Fibroblast of skin of left quadriceps (primary cell): ENCODE measurements around the gene GSDMA.
"Not testable (repeated sequence)": the region's sequence is repeated elsewhere in the genome, so short reads cannot be mapped to it uniquely, and the experiment has no call there.

Experiments
- DNase-seq, 2 experiments: peaks; one replicate each; pipeline ENCODE4 v3.0.0-alpha.2; 2013; ENCODE audit warnings: low read depth in 2 of 2

The GSDMA gene

GRCh38 chr17:39996162-39996561, 33.4 kb downstream of the GSDMA start:
- no peak for DNase-seq

GRCh38 chr17:39996800-39997199, 34.0 kb downstream of the GSDMA start:
- DNase-seq = no peak

DNA sequence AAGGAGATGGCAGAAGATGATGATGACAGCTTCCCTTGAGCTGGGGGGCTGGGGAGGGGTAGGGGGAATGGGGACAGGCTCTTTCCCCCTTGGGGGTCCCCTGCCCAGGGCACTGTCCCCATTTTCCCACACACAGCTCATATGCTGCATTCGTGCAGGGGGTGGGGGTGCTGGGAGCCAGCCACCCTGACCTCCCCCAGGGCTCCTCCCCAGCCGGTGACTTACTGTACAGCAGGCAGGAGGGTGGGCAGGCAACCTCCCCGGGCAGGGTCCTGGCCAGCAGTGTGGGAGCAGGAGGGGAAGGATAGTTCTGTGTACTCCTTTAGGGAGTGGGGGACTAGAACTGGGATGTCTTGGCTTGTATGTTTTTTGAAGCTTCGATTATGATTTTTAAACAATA, 34.7 kb downstream of the GSDMA start:
- no peak for DNase-seq

GRCh38 chr17:39999067-39999466, 36.3 kb downstream of the GSDMA start:
- no peak for DNase-seq

GRCh38 chr17:40000161-40000560, 37.4 kb downstream of the GSDMA start:
- no peak for DNase-seq

DNA sequence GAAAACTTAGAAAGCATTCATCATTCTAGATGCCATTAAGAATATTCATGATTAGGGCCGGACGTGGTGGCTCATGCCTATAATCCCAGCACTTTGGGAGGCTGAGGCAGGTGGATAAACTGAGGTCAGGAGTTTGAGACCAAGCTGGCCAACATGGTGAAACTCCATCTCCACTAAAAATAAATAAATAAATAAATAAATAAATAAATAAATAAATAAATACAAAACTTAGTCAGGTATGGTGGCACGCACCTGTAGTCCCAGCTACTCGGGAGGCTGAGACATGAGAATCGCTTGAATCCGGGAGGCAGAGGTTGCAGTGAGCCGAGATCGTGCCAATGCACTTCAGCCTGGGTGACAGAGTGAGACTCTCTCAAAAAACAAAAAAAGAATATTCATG, 38.5 kb downstream of the GSDMA start:
- not testable (repeated sequence) for DNase-seq

DNA sequence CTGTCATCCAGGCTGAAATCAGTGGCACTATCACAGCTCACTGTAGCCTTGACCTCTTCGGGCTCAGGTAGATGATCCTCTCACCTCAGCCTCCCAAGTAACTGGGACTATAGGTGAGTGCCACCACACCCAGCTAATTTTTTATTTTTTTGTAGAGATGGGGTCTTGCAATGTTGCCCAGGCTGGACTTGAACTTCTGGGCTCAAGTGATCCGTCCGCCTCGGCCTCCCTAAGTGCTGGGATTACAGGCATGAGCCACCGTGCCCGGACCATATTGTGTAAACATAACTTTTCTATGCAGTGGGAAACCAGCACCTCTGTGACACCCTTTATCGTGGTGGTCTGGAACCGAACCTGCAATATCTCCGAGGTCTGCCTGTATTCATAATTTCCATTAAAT, 41.3 kb downstream of the GSDMA start:
- DNase-seq = no peak

DNA sequence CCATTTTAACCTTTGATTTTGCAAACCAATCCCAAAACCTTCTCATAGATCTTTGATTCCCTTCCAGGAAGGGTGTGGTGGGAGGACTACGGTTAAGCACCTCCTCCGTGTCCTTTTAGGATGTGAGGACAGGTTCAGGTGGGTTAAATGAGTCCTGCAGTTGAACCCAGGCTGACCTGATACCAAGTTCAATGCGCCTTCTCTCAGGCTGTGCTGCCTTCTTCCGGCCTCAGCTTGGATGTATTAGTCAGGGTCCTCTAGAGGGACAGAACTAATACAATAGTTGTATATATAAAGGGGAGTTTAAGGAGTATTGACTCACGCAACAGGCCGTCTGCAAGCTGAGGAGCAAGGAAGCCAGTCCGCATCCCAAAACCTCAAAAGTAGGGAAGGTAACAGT, 41.9 kb downstream of the GSDMA start:
- DNase-seq = no peak

GRCh38 chr17:40005520-40005919, 42.7 kb downstream of the GSDMA start:
- no peak for DNase-seq

DNA sequence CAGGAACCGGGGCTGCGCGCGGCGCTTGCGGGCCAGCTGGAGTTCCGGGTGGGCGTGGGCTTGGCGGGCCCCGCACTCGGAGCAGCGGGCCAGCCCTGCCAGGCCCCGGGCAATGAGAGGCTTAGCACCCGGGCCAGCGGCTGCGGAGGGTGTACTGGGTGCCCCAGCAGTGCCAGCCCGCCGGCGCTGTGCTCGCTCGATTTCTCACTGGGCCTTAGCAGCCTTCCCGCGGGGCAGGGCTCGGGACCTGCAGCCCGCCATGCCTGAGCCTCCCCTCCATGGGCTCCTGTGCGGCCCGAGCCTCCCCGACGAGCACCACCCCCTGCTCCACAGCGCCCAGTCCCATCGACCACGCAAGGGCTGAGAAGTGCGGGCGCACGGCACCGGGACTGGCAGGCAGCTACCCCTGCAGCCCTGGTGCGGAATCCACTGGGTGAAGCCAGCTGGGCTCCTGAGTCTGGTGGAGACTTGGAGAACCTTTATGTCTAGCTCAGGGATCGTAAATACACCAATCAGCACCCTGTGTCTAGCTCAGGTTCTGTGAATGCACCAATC, 48.2 kb downstream of the GSDMA start:
- DNase-seq = not testable (repeated sequence)

- not testable (repeated sequence) for DNase-seq
These were observed 49.3 kb downstream of the GSDMA start for GRCh38 chr17:40012017-40012647.

DNA sequence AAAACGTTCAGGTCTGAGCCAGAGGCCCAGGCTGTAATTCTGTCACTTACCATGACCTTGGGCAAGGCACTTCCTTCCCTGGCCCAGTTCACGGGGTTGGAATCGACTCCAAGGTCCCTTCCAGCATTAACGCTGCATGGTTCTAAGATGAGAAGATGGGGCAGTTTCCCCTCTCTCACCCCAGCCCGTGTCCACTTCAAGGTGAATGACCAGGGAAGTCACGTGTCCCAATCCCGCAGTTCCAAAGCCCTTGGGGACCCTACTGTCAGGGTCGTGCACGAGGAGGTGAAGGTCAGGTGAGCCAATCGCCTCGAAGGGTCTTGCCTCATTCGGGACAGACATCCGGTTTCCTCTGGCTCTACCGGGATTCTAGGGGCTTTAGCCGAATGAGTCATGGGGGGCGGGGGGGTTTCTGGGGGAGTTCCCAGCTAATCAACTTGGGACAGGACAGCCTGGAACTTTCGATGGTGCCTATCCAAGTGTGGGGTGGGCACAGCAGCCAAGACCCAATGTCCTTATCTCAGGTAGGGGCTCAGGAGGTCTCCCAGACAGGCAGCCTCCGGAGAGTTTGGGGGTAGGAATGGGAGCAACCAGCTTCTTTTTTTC, 51.7 kb downstream of the GSDMA start:
- DNase-seq = no peak

GRCh38 chr17:40015005-40015997, 52.5 kb downstream of the GSDMA start, which contains the start of gene CSF3:
CSF3 (plus strand) TSS chr17:40015440; CDS start chr17:40015475, 35 bp downstream.
- no peak for DNase-seq

DNA sequence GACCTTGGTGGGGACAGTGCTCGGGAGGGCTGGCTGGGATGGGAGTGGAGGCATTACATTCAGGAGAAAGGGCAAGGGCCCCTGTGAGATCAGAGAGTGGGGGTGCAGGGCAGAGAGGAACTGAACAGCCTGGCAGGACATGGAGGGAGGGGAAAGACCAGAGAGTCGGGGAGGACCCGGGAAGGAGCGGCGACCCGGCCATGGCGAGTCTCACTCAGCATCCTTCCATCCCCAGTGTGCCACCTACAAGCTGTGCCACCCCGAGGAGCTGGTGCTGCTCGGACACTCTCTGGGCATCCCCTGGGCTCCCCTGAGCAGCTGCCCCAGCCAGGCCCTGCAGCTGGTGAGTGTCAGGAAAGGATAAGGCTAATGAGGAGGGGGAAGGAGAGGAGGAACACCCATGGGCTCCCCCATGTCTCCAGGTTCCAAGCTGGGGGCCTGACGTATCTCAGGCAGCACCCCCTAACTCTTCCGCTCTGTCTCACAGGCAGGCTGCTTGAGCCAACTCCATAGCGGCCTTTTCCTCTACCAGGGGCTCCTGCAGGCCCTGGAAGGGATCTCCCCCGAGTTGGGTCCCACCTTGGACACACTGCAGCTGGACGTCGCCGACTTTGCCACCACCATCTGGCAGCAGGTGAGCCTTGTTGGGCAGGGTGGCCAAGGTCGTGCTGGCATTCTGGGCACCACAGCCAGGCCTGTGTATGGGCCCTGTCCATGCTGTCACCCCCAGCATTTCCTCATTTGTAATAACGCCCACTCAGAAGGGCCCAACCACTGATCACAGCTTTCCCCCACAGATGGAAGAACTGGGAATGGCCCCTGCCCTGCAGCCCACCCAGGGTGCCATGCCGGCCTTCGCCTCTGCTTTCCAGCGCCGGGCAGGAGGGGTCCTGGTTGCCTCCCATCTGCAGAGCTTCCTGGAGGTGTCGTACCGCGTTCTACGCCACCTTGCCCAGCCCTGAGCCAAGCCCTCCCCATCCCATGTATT, 53.5 kb downstream of the GSDMA start:
- DNase-seq = no peak

DNA sequence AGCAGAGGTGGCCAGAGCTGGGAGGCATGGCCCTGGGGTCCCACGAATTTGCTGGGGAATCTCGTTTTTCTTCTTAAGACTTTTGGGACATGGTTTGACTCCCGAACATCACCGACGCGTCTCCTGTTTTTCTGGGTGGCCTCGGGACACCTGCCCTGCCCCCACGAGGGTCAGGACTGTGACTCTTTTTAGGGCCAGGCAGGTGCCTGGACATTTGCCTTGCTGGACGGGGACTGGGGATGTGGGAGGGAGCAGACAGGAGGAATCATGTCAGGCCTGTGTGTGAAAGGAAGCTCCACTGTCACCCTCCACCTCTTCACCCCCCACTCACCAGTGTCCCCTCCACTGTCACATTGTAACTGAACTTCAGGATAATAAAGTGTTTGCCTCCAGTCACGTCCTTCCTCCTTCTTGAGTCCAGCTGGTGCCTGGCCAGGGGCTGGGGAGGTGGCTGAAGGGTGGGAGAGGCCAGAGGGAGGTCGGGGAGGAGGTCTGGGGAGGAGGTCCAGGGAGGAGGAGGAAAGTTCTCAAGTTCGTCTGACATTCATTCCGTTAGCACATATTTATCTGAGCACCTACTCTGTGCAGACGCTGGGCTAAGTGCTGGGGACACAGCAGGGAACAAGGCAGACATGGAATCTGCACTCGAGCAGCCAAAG, 54.7 kb downstream of the GSDMA start:
- no peak for DNase-seq

DNA sequence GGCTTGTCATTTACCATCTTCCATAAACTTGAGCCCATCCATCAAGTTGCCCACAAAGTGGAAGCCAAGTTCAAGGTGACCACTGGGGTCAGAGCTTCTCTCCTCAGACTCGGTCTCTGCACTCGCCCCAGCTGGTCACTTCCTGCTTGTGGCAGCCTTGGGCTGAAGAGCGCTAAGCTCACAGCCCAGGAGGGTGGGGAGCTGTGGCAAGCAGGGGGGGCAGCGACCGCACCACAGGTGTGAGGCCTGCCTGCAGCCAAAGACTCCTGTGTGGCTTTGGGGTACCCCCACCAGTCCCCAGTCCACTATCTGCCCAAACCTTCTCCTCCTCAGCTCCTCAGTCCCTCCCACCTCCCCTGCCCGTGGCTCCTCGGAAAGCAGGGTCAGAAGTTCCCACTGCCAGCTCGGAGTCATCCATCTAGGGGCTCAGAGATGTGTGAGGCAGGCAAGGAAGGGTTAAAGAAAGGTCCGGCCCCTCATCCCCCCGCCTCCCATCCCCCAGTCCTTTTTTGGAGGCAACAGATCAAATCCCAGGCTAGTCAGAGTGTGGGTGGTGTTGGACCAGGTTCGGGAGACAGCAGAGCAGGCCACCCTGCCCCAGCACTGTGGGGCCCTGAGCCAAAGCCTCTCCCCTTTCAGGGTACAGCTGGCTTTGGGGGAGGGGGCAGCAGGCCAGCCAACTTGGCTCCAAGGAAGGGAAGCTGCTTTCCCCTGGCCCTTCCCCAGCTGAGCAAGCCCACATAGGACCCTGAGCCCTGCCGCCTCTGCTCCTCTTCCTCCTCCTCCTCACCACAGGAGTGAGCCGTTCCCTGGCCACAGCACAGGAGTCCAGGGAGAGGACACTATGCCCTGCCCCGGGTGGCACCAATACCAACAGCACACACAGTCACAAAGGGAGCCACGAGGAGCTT, 55.7 kb downstream of the GSDMA start:
- DNase-seq = no peak

DNA sequence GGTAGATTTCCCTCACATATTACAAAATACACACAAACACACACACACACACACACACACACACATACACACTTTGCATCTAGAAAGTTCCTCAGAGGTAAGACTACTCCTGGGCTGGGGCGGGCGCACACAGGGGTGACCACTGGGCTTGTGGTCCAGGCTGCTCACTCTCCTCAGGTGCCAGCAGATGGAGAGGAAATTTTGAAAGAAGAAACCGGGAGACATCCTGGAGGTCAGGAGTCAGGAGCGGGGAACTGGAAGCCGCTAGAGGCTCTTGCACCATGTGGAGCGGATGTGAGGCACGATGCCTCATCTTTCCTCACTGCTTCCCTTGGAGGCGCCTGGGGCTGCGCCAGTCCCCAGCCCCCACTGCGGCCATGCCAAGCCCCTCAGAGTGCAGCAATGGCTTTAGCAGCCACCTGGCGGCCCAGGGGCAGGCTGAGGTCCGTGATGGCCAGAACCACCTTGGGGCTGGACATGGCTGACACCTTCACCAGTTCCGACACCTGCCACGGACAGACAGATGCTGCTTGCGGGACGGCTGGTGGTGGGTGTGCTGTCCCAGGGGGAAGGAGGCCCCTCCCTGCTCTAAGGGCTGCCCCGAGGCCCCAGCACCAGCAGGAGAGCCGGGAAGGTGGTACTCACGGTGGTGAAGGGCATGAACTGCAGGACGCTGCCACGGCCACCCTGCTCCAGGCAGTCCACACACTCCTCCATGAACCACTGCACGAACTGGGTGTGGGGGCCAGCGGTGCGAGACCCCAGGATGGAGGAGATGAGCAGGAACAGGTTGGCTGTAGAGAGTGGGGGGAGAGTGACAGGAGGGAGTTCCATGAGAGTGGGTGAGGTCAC, 56.6 kb downstream of the GSDMA start:
- peak in 1 of 2 experiments; percentile 23 for DNase-seq

DNA sequence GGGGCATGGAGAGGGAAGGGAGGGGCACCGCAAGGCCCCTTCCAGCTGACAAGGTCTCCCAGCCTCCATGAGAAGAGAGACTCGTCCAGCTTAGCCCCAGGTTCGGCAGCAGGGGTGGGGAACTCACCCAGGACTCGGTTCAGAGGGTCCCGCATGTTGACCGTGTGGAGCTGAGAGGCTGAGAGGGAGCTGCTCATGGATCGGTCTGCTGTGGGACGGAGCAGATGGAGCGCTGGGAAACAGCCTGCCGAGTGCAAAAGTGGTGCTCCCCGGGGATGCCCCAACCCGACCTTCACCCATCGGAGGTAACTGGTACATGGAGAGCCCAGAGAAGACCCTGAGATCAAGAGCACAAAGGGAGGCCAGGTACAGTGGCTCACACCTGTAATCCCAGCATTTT, 57.3 kb downstream of the GSDMA start:
- no peak for DNase-seq
